Activated T-cell treated with anti-CD3 and anti-CD28 coated beads, Interleukin-2, amount 50 U/mL, for 1 hour (primary cell): ENCODE data around the gene NALCN.

ENCODE experiments used
- DNase-seq: peaks from one replicate; pipeline ENCODE4 v3.0.0-alpha.2; 2020

The NALCN gene

GRCh38 chr13:101267656-101268055, 148.7 kb downstream of the NALCN start:
- DNase-seq, result no peak

GRCh38 chr13:101265934-101266333, 150.4 kb downstream of the NALCN start:
- DNase-seq, result no peak

GRCh38 chr13:101264931-101265330, 151.4 kb downstream of the NALCN start:
- DNase-seq, result no peak

- DNase-seq, result no peak
Measured at GRCh38 chr13:101262306-101262705, 154.0 kb downstream of the NALCN start.

- DNase-seq, result no peak
Measured at GRCh38 chr13:101258509-101258908, 157.8 kb downstream of the NALCN start.

GRCh38 chr13:101258071-101258470, 158.2 kb downstream of the NALCN start:
- no peak for DNase-seq

- DNase-seq, result no peak
Measured at GRCh38 chr13:101248739-101249514, 167.4 kb downstream of the NALCN start.

GRCh38 chr13:101242720-101243119, 173.6 kb downstream of the NALCN start:
- DNase-seq, result no peak

- DNase-seq, result no peak
Measured at GRCh38 chr13:101238555-101238954, 177.8 kb downstream of the NALCN start.

- DNase-seq, result no peak
Measured at GRCh38 chr13:101231751-101232428, 184.4 kb downstream of the NALCN start.

GRCh38 chr13:101230271-101230890, 185.9 kb downstream of the NALCN start:
- DNase-seq, result no peak

- DNase-seq, result no peak
Measured at GRCh38 chr13:101219609-101220265, 196.6 kb downstream of the NALCN start.

GRCh38 chr13:101218484-101218883, 197.8 kb downstream of the NALCN start:
- no peak for DNase-seq

- DNase-seq, result no peak
Measured at GRCh38 chr13:101217086-101217485, 199.2 kb downstream of the NALCN start.

- DNase-seq, result no peak
Measured at GRCh38 chr13:101211261-101211660, 205.0 kb downstream of the NALCN start.

- DNase-seq, result no peak
Measured at GRCh38 chr13:101210774-101211173, 205.5 kb downstream of the NALCN start.

GRCh38 chr13:101209206-101209893, 207.0 kb downstream of the NALCN start:
- no peak for DNase-seq

GRCh38 chr13:101205408-101205807, 210.9 kb downstream of the NALCN start:
- DNase-seq, result no peak

- DNase-seq, result no peak
Measured at GRCh38 chr13:101204270-101205020, 211.9 kb downstream of the NALCN start.

GRCh38 chr13:101202590-101202989, 213.7 kb downstream of the NALCN start:
- no peak for DNase-seq

- DNase-seq, result no peak
Measured at GRCh38 chr13:101190976-101191375, 225.3 kb downstream of the NALCN start.

GRCh38 chr13:101190337-101190736, 226.0 kb downstream of the NALCN start:
- no peak for DNase-seq
